Measurements from ENCODE around the gene FGF1. TPM values are rescaled to one million over a fixed set of nuclear protein-coding genes. Genes with fewer than 3 reads are reported as not detected.

The FGF1 gene
- total RNA-seq, 1 donor from 2014 or later, result 2.7 TPM

GRCh38 chr5:142545650-142546322 is 140.1 kb downstream of the FGF1 start:
- H3K4me1 Mint-ChIP-seq (ENCODE audit: unreplicated experiment), result peaks cover 33% of the 10 kb centered on the region
- TF ChIP-seq CTCF (conservative IDR thresholded peaks at IDR 0.05), result no peak
- H3K36me3 Mint-ChIP-seq, result no peaks in the 10 kb centered on the region
- DNase-seq (ENCODE audit: extremely low spot score, unreplicated experiment), result no peak
- peaks cover 5% of the 10 kb centered on the region for H3K27me3 Mint-ChIP-seq
- no peaks in the 10 kb centered on the region for H3K9me3 Mint-ChIP-seq
- H3K4me3 Mint-ChIP-seq, result no peak overlapping the region
- no peak overlapping the region for H3K27ac Mint-ChIP-seq

- H3K4me1 Mint-ChIP-seq (ENCODE audit: unreplicated experiment), result peaks cover 35% of the 10 kb centered on the region
- no peaks in the 10 kb centered on the region for H3K36me3 Mint-ChIP-seq
- DNase-seq (ENCODE audit: extremely low spot score, unreplicated experiment), result no peak
- TF ChIP-seq CTCF (conservative IDR thresholded peaks at IDR 0.05), result no peak
- peaks cover 3% of the 10 kb centered on the region for H3K27me3 Mint-ChIP-seq
- no peak overlapping the region for H3K4me3 Mint-ChIP-seq
- no peak overlapping the region for H3K27ac Mint-ChIP-seq
- H3K9me3 Mint-ChIP-seq, result no peaks in the 10 kb centered on the region
Measured at GRCh38 chr5:142544946-142545649, 140.8 kb downstream of the FGF1 start.

GRCh38 chr5:142544071-142544753 is 141.7 kb downstream of the FGF1 start:
- DNase-seq (ENCODE audit: extremely low spot score, unreplicated experiment), result no peak
- no peak overlapping the region for H3K4me3 Mint-ChIP-seq
- H3K36me3 Mint-ChIP-seq, result no peaks in the 10 kb centered on the region
- H3K4me1 Mint-ChIP-seq (ENCODE audit: unreplicated experiment), result peaks cover 35% of the 10 kb centered on the region
- H3K27me3 Mint-ChIP-seq, result peaks cover 3% of the 10 kb centered on the region
- no peak overlapping the region for H3K27ac Mint-ChIP-seq
- no peaks in the 10 kb centered on the region for H3K9me3 Mint-ChIP-seq
- TF ChIP-seq CTCF (conservative IDR thresholded peaks at IDR 0.05), result no peak

- Mint-ChIP-seq H3K36me3 (no peaks in the 10 kb centered on the region), H3K4me3 (no peak overlapping the region), H3K27me3 (no peaks in the 10 kb centered on the region), H3K4me1 (ENCODE audit: unreplicated experiment) (peaks cover 25% of the 10 kb centered on the region), H3K9me3 (no peaks in the 10 kb centered on the region), H3K27ac (no peak overlapping the region)
- TF ChIP-seq CTCF (conservative IDR thresholded peaks at IDR 0.05), result peak; percentile 43
- DNase-seq (ENCODE audit: extremely low spot score, unreplicated experiment), result no peak
Measured at GRCh38 chr5:142542906-142543305, 143.0 kb downstream of the FGF1 start.

Other genes with a start within 250 kb of the FGF1 start
- 18.7 and 24.1 TPM in 2 replicates for gene ARHGAP26, start 84.3 kb upstream of the FGF1 start, total RNA-seq (ENCODE audit: low replicate concordance)

Measured in type B pancreatic cell (in vitro differentiated cells).